PFSK-1 (cell line): Measurements from ENCODE around the gene MYB.

Source experiments
- POLR2AphosphoS5 ChIP-seq: IDR thresholded peaks from 2 replicates; pipeline ENCODE4 v1.6.1; 2012; ENCODE audit warnings: low read depth, mild to moderate bottlenecking, control low read depth, low read length, moderate library complexity
- REST ChIP-seq, 2 experiments: IDR thresholded peaks; 2 replicates each; pipeline versions ENCODE4 v1.6.1 to v1.8.0; 2011 to 2012; ENCODE audit warnings: low read depth in 2 of 2, low read length in 2 of 2, control low read depth in 1 of 2, inconsistent platforms in 1 of 2, mild to moderate bottlenecking in 1 of 2, moderate library complexity in 1 of 2; ENCODE audit not compliant: insufficient read depth in 1 of 2
- SIN3A ChIP-seq: IDR thresholded peaks from 2 replicates; pipeline ENCODE4 v1.6.1; 2012; ENCODE audit warnings: mild to moderate bottlenecking, low read length, moderate library complexity, borderline replicate concordance; ENCODE audit not compliant: insufficient read depth
- TAF1 ChIP-seq: IDR thresholded peaks from 2 replicates; pipeline ENCODE4 v1.6.1; 2012; ENCODE audit warnings: low read length, control low read depth, borderline replicate concordance; ENCODE audit not compliant: insufficient read depth

- TF ChIP-seq SIN3A: no peak
- TF ChIP-seq POLR2AphosphoS5: no peak
- no peak for TF ChIP-seq TAF1
- no peak for TF ChIP-seq REST (IDR thresholded peaks at IDR 0.05; ENCODE audit: insufficient read depth in 1 of 2, low read depth in 2 of 2, low read length in 2 of 2)
Measured at GRCh38 chr6:135179920-135180541, 1.1 kb upstream of the MYB start.
